Activated T-cell treated with anti-CD3 and anti-CD28 coated beads for 48 hours (primary cell): ENCODE measurements around the gene MAGEA2B.
"Not testable (repeated sequence)": the region's sequence is repeated elsewhere in the genome, so short reads cannot be mapped to it uniquely, and the experiment has no call there.

Experiments used
- DNase-seq: peaks from one replicate; pipeline ENCODE4 v3.0.0-alpha.2; 2020; ENCODE audit warnings: low read depth

Gene MAGEA2B

DNA sequence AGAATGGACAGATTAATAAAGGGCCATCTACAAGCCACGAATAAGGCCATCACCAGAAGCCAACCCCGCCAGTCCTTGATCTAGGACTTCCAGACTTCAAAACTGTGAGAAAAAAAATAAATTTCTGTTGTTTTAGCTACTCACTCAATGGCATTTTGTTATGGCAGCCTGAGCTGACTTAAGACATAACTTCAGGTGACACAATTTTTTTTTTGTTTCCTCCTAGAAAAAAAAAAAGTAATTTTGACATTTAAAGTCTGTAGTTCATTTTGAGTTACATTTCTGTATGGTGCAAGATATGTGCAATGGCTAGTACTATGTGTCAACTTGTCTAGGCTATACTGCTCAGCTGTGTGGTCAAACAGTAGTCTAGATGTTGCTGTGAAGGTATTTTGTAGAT, 44.5 kb downstream of the MAGEA2B start, which contains the start of gene CSAG3:
Gene CSAG3 (plus strand): TSS at position 301 of the 400 bp plus-strand sequence.
- not testable (repeated sequence) for DNase-seq

DNA sequence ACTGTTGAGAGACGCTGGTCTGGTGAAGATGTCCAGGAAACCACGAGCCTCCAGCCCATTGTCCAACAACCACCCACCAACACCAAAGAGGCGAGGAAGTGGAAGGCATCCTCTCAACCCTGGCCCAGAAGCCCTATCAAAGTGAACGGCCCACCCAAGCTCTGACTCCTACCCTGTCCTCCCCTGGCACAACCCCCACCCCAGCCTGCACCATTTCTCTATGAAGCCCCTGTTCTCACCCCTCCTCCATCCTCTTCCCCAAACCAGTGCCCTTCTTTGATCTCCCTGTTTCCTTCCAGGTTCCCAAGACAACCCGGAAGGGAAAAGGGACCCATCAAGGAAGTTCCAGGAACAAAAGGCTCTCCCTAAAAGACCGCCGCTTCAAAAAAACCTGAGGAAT, 45.1 kb downstream of the MAGEA2B start:
- not testable (repeated sequence) for DNase-seq

DNA sequence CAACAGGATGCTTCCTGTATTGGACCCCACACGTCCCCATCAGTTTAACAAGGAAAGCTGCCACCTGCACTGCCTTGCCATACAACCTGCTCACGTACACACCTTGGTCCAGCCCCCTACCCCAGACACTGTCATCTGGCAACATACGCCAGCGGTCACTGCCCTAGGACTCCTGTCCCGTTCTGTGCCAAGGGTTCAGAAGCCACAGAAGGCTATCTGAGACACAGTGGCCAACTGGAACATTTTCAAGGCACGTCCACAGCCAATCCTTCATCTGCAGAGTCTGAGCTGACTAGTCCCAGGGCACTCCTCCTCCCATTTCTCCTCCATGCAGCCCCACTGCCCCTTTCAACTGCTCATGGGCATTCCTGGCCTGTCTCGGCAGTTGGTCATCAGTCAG, 47.2 kb downstream of the MAGEA2B start:
- DNase-seq = not testable (repeated sequence)

GRCh38 chrX:152766562-152766961, 52.1 kb downstream of the MAGEA2B start:
- DNase-seq = not testable (repeated sequence)
